ENCODE measurements around the gene ICA1.
"Not testable (repeated sequence)": the region's sequence is repeated elsewhere in the genome, so short reads cannot be mapped to it uniquely, and the experiment has no call there.

The ICA1 gene

DNA sequence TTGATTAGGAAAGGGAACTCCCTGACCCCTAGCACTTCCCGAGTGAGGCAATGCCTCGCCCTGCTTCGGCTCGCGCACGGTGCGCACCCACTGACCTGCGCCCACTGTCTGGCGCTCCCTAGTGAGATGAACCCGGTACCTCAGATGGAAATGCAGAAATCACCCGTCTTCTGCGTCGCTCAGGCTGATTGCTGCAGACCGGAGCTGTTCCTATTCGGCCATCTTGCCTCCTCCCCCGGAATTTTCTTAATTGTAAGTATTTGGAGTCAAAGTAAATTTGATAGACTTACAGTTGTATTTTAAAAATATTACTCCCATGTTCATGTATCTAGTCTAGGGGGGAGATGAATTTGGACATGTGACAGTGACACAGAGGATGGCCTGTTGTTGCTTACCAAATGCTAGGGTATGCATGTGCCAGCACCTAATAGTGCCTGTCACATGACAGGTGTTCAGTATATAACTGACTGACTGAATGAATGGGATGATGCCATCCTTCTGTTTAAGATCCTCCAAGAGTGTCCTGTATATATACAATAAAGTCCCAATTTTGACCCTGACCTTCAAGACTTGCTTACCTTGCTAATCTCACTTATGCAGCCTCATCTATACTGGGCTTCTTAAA is 42.0 kb upstream of the ICA1 start:
- TF ChIP-seq, protein P1, sequence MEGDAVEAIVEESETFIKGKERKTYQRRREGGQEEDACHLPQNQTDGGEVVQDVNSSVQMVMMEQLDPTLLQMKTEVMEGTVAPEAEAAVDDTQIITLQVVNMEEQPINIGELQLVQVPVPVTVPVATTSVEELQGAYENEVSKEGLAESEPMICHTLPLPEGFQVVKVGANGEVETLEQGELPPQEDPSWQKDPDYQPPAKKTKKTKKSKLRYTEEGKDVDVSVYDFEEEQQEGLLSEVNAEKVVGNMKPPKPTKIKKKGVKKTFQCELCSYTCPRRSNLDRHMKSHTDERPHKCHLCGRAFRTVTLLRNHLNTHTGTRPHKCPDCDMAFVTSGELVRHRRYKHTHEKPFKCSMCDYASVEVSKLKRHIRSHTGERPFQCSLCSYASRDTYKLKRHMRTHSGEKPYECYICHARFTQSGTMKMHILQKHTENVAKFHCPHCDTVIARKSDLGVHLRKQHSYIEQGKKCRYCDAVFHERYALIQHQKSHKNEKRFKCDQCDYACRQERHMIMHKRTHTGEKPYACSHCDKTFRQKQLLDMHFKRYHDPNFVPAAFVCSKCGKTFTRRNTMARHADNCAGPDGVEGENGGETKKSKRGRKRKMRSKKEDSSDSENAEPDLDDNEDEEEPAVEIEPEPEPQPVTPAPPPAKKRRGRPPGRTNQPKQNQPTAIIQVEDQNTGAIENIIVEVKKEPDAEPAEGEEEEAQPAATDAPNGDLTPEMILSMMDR (conservative IDR thresholded peaks at IDR 0.05; ENCODE audit: low read depth, low read length), result no peak
- Histone ChIP-seq H4K20me1 (ENCODE audit: insufficient read depth) (no peaks in the 10 kb centered on the region), H3K4me2 (no peak overlapping the region), H3K79me2 (ENCODE audit: insufficient read depth, low read depth) (no peaks in the 10 kb centered on the region), H3K36me3 (ENCODE audit: insufficient read depth) (no peaks in the 10 kb centered on the region), H3K4me3 (IDR thresholded peaks at IDR 0.05; ENCODE audit: insufficient read depth, low read depth, low read length) (no peak overlapping the region), H3K27me3 (ENCODE audit: insufficient read depth, low read depth) (no peaks in the 10 kb centered on the region), H3K4me1 (ENCODE audit: low read depth, poor library complexity, severe bottlenecking) (no peaks in the 10 kb centered on the region), H2AFZ (ENCODE audit: low read depth) (no peak overlapping the region), H3K9ac (no peak overlapping the region), H3K27ac (no peak overlapping the region)

DNA sequence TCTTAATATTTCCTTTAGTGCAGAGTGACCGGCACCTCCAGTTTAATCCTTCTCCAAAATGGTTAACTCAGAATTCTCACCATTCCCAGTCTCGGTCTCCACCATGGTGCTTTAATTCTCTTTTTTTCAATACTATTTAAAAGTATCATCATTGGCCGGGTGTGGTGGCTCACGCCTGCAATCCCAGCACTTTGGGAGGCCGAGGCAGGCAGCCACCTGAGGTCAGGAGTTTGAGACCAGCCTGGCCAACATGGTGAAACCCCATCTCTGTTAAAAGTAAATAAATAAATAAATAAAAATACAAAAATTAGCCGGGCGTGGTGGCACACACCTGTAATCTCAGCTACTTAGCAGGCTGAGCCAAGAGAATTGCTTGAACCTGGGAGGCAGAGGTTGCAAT is 35.1 kb upstream of the ICA1 start:
- not testable (repeated sequence) for H3K27me3 ChIP-seq (ENCODE audit: insufficient read depth, low read depth); H3K27ac ChIP-seq; H3K4me2 ChIP-seq; H3K9ac ChIP-seq; H3K79me2 ChIP-seq (ENCODE audit: insufficient read depth, low read depth); H4K20me1 ChIP-seq (ENCODE audit: insufficient read depth); H3K4me1 ChIP-seq (ENCODE audit: low read depth, poor library complexity, severe bottlenecking); H3K4me3 ChIP-seq (IDR thresholded peaks at IDR 0.05; ENCODE audit: insufficient read depth, low read depth, low read length); H3K36me3 ChIP-seq (ENCODE audit: insufficient read depth)
- H2AFZ ChIP-seq (ENCODE audit: low read depth), result peak overlapping the region; percentile 53; the same call in 1 of the 2 replicates

DNA sequence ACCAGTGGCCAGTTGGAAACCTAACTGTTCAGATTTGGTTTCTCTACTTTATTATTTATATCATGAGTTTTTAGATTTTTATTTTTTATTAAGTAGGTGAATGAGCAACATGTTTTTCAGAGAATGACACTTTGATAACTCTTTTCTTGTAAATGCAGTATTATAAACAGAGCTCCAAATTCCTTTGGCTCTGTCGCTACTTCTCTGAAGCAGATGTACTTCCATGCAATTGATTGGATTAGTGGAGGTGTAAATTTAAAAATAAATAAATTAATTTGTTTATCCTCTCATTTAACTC is 34.3 kb upstream of the ICA1 start:
- no peak overlapping the region for H3K9ac ChIP-seq
- H2AFZ ChIP-seq (ENCODE audit: low read depth), result peak overlapping the region; percentile 53
- no peak overlapping the region for H3K27ac ChIP-seq

DNA sequence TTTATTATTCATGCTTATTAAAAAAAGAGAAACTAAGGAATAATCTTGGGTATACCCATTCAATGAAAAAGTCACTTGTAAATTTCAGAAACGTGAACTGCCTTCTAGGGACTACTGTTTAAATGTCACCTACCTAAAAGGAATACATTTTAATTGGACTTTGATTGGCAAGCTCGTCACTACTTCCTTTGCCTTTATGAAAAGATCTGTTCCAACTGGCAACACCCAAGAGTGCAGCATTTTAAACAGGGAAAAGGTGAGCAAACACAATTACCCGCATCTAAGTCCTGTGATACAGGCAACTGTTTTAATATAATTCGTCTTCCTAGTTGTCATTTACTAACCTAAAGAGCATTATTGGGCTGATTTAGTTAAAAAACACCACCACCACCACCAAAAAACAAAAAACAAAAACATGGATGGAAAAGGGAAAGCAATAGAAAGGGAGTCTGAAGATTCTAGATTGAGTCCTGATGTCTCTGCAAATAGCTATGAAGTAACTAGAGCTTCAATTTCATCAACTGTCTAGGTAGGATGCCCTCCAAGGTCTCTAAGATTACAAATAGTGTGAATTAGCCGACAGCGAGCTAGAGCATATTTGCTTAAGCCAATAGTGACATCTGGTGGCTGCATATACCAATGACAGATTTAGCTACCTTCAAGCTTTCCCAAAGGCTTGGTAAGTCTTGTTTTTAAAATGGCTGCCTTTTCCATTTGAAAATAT is 33.8 kb upstream of the ICA1 start:
- peaks cover 10% of the 10 kb centered on the region for H3K4me1 ChIP-seq (ENCODE audit: low read depth, poor library complexity, severe bottlenecking)
- no peaks in the 10 kb centered on the region for H4K20me1 ChIP-seq (ENCODE audit: insufficient read depth)
- no peak overlapping the region for H3K27ac ChIP-seq
- H3K9ac ChIP-seq, result no peak overlapping the region
- H3K4me2 ChIP-seq, result no peak overlapping the region
- no peaks in the 10 kb centered on the region for H3K79me2 ChIP-seq (ENCODE audit: insufficient read depth, low read depth)
- no peaks in the 10 kb centered on the region for H3K36me3 ChIP-seq (ENCODE audit: insufficient read depth)
- no peaks in the 10 kb centered on the region for H3K27me3 ChIP-seq (ENCODE audit: insufficient read depth, low read depth)
- H2AFZ ChIP-seq (ENCODE audit: low read depth), result peak overlapping the region; percentile 53
- no peak overlapping the region for H3K4me3 ChIP-seq (IDR thresholded peaks at IDR 0.05; ENCODE audit: insufficient read depth, low read depth, low read length)
- TF ChIP-seq, protein P1 (conservative IDR thresholded peaks at IDR 0.05; ENCODE audit: low read depth, low read length), result peak; percentile 87

More for the DNA sequence above, 34.3 kb upstream of the ICA1 start:
- Histone ChIP-seq H3K79me2 (ENCODE audit: insufficient read depth, low read depth) (no peaks in the 10 kb centered on the region), H4K20me1 (ENCODE audit: insufficient read depth) (no peaks in the 10 kb centered on the region), H3K4me1 (ENCODE audit: low read depth, poor library complexity, severe bottlenecking) (peaks cover 9% of the 10 kb centered on the region), H3K4me2 (no peak overlapping the region), H3K36me3 (ENCODE audit: insufficient read depth) (no peaks in the 10 kb centered on the region), H3K4me3 (IDR thresholded peaks at IDR 0.05; ENCODE audit: insufficient read depth, low read depth, low read length) (no peak overlapping the region), H3K27me3 (ENCODE audit: insufficient read depth, low read depth) (no peaks in the 10 kb centered on the region)
- TF ChIP-seq, protein P1 (conservative IDR thresholded peaks at IDR 0.05; ENCODE audit: low read depth, low read length), result peak; percentile 8; the same call in 1 of the 2 replicates
